Retinal pigment epithelial cell (primary cell): ENCODE data around the gene DVL1.
A peak's percentile ranks its signal among the peaks of the same experiment; 100 is the strongest.

Experiments
- DNase-seq: peaks from one replicate; pipeline ENCODE4 v3.0.0-alpha.2; 2010; ENCODE audit warnings: low read depth
- H3K4me3 ChIP-seq: 2 replicates; pipeline ENCODE4 v1.5.1; 2011; ENCODE audit warnings: mild to moderate bottlenecking, low read length, control low read depth, moderate library complexity
- TF ChIP-seq, protein P1 (sequence below): conservative IDR thresholded peaks from 2 replicates; pipeline ENCODE4 v1.5.1; 2011; ENCODE audit warnings: low read depth, low read length, control low read depth, inconsistent platforms

The DVL1 gene

DNA sequence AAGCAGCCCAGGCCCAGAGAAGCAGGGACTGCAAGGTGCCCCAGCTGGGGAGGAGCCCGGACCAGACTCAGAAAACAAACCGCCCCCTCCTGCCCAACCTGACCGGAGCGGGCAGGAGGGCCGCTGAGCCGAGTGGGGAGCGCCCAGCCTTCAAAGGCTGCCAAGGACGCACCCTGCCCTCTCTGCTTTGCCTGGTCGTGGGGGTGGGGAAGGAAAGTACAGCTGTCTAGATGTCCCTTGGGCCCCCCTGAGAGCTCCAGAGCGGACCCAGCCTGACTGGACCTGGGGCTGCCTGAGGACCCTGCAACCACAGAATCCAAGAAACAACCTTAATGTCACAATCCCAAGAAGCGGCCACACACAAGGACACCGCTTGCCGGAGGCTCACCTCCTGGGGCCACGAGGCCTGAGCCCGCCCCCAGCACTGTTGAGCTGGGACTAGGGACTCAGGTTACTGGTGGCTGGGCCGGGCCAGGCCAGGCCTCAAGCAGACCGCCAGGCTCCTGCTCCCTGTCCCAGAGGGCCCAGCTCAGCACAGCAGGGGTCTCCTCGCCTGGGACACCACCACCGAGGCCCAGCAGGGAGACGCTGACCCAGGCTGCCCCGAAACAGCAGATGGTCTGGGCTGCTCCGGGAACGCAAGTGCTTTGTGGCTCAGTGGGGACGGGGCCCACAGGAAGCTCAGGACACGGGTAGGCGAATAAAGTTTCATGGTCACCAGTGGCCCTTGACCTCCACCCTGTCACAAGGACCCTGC, 1.4 kb downstream of the DVL1 start:
- H3K4me3 ChIP-seq, result peak overlapping the region; percentile 71
- DNase-seq, result no peak
- TF ChIP-seq, protein P1, sequence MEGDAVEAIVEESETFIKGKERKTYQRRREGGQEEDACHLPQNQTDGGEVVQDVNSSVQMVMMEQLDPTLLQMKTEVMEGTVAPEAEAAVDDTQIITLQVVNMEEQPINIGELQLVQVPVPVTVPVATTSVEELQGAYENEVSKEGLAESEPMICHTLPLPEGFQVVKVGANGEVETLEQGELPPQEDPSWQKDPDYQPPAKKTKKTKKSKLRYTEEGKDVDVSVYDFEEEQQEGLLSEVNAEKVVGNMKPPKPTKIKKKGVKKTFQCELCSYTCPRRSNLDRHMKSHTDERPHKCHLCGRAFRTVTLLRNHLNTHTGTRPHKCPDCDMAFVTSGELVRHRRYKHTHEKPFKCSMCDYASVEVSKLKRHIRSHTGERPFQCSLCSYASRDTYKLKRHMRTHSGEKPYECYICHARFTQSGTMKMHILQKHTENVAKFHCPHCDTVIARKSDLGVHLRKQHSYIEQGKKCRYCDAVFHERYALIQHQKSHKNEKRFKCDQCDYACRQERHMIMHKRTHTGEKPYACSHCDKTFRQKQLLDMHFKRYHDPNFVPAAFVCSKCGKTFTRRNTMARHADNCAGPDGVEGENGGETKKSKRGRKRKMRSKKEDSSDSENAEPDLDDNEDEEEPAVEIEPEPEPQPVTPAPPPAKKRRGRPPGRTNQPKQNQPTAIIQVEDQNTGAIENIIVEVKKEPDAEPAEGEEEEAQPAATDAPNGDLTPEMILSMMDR, result no peak

DNA sequence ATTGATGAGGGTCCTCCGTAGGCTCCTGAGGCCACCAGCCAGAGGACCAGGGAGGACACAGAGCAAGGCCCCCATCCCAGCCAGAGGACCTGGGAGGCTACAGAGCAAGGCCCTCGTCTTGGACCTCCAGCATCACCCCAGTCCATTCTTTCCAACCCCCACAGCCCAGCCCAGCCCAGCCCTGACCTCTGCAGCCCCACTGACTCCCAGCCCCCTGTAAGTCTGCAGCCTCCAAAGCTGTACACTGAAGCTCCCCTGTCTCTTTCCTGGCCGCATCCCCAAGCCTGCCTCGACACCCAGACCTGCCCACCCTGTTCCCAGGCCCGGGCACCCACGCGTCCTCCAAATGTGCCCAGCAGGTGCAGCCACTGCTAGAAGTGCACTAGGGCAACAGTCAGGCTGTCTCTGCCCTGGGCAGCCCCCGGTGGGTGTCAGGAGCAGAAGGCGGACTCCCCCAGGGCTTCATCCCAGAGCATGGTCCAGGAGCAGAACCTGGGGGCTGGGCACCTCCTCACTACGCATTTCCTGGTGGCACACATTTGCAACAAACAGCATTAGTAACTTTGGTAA, 2.1 kb downstream of the DVL1 start:
- peak overlapping the region; percentile 71 for H3K4me3 ChIP-seq
- DNase-seq, result no peak
- TF ChIP-seq, protein P1, result no peak

DNA sequence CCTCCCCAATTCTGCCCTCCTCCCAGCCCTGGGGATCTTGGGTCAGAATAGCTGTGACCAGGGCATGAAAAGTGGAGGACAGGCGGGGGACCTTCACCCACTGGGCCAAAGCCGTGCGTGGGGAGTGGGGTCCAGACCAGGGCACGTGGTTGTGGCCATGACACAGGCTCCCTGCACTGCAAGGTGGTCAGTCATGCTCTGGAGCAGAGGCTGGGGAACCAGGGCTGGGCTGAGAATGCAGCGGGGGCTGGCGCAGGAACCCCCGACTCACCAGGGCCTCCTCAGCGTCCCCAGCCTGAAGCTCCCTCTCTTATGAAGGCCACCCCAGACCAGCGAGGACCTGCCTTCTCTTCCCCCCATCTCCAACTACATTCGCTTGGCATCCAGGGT, 2.7 kb downstream of the DVL1 start:
- H3K4me3 ChIP-seq, result no peak overlapping the region
- DNase-seq, result no peak
- TF ChIP-seq, protein P1, result no peak

DNA sequence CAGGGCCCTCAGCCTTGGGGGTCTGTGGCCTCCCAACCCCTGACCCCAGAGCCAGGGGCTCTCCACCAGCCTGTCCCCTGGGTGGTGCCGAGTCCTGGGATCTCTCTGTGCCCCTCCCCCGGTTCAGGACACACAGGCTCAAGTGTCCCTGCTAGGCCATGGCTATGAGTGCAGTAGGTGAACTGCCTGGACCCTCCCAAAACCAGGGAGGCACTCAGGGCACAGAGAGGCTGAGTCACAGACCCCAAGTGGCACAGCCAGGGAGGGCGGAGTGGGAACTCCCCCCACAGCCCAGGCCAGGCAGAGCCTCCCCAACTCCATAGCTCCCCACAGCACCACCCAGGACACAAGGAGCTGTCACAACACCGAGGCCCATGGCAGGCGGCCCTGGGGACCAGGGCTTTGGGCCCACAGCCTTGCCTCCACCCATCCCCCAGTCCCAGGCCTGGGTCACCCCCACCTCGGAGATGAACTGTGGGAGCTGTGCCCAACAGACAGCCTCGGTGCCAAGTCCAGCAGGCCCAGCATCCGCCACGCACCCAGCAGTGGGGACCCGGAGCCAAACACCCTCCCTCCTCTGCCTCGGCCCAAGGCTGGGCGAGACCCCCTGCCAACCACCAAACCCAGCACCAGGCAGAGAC, 3.2 kb downstream of the DVL1 start:
- TF ChIP-seq, protein P1, result no peak
- H3K4me3 ChIP-seq, result no peak overlapping the region
- DNase-seq, result no peak

DNA sequence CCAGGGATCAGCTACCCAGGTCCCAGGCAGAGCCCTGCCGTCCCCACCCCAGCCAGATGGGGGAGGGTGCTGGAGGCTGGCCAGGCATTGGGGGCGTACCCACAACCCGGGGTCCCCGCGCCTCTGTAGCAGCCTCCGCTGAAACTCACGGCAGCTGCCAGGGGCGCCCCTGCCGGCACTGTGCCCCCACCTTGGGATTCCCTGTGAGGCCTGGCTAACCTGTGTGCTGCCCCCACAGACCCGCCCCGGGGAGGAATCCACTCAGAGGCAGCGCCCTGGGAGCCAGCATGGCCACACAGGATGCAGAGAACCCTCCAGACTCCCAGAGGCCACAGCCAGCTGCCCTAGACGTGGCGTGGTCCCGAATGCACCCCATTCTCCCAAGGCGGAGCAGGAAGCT, 3.8 kb downstream of the DVL1 start:
- no peak overlapping the region for H3K4me3 ChIP-seq
- DNase-seq, result no peak
- TF ChIP-seq, protein P1, result peak; percentile 3

DNA sequence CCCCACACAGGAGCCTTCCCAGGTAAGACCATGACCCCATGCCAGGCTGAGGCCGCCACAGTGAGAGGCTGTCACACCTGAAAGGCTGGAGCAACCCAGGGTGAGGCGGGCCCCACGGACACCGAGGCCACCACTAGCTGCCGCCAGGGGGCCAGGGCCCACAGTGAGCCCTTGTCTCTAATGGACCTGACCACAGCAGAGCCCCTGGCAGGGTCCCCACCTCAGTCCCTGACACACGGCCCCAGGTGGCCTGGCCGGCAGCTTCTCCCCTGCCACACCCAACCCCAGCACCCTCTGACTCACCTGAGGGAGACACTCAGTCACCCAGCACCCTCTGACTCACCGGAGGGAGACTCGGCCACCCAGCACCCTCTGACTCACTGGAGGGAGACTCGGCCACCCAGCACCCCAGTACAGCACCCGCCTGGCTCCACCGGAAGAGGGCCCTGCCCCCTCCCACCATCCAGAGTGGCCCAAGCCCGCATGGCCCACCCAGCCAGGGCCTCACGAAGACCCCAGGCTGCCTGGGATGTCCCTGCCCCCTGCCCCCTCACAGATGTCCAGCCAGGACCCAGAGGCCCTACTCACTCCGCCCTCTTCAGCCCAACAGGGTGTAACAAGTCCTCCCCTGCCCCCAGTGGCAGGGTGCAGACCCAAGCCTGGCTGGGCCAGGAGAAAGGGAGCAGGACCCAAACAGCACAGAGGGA, 4.4 kb downstream of the DVL1 start:
- H3K4me3 ChIP-seq, result no peak overlapping the region
- TF ChIP-seq, protein P1, result peak; percentile 56
- DNase-seq, result no peak
